NCI-H82 (cell line): ENCODE results near the gene SLC12A7.
"Not testable (repeated sequence)": the region's sequence is repeated elsewhere in the genome, so short reads cannot be mapped to it uniquely, and the experiment has no call there.

Experiments used
- DNase-seq: peaks from one replicate; lab custom pipeline; 2025; lab: John Stamatoyannopoulos, UW

The SLC12A7 gene

DNA sequence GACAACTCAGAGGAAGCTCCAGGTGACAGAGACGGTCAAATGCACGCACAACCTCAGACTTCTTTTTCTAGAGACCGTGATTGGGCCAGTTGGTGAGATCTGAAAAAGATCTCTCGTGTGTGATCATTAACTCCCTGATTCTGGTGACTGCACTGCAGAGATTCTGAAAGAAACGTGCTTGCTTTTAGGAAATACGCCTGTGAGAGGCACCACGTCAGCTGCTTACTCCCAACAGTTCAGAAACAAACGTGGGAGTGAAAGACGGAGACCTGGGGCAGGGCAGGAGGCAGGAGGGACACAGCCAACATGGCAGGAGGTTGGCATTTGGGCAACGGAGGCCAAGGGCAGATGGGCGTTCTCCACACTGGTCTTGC lies 15.9 kb downstream of the SLC12A7 start:
- no peak for DNase-seq

GRCh38 chr5:1095302-1095989 lies 16.4 kb downstream of the SLC12A7 start:
- DNase-seq, result no peak

DNA sequence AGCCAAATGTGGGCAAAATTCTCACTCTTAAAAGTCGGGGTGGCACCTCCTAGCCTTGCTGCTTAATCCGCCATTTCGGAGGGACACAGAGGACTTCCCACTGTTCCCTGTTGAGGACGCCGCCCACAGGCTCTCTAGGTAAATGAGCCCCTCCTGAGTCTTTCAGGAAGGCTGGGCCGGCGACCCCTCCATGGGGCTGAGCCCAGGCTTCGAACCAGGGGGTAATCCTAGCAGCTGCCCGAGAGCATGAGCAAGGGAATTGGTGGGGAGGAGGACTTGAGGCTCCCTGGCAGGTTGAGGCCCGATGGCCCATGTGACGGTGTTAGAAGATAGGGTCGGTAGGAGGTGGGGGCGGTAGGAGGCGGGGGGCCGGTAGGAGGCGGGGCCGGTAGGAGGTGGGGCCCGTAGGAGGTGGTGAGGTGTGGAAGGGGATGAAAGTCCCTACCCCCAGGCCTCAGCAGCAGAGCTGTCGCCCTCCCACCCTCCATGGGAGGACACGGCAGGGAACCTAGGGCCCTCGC lies 17.1 kb downstream of the SLC12A7 start:
- no peak for DNase-seq

GRCh38 chr5:1093361-1093760 lies 18.5 kb downstream of the SLC12A7 start:
- no peak for DNase-seq

GRCh38 chr5:1092122-1092521 lies 19.7 kb downstream of the SLC12A7 start:
- no peak for DNase-seq

GRCh38 chr5:1091632-1092031 lies 20.2 kb downstream of the SLC12A7 start:
- DNase-seq, result no peak

DNA sequence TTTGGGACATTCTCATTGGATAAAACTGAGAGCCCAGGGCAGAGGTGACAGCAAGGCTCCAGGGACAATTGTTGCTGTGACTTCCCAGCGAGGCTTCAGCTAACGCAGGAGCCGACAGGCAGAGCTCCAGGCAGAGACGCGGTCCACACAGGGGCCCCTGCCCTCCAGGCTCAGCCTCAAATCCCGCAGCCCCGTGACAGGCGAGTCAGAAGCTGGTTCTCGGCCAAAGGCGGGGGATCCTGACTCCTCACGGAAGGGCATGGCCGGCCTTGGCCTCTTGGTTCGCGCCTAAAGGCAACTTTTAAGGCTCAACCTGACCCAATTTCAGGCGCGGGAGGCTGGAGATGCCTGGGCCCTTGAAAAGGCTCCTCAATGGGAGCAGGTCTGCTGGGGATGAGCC lies 21.3 kb downstream of the SLC12A7 start:
- no peak for DNase-seq

GRCh38 chr5:1089621-1090040 lies 22.2 kb downstream of the SLC12A7 start:
- no peak for DNase-seq

- DNase-seq, result no peak
These were observed 22.7 kb downstream of the SLC12A7 start for GRCh38 chr5:1089146-1089545.

DNA sequence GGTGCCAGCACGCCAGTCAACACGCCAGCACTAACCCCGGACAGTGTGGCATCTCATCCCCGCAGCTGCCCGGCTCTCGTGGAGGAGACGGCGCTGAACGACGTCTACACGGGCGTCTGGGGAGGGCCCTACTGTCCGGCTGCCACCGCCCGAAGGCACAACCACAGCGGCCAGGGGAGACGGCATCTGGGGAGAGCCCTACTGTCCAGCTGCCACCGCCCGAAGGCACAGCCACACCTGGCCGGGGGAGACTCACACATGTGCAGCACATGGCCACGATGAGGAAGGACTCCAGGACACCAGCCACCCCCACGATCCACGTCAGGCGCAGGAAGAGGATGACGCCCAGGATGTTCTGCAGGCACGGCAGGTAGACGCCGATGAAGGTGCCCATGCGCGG lies 23.1 kb downstream of the SLC12A7 start:
- no peak for DNase-seq

- DNase-seq, result no peak
These were observed 23.8 kb downstream of the SLC12A7 start for GRCh38 chr5:1088031-1088430.

DNA sequence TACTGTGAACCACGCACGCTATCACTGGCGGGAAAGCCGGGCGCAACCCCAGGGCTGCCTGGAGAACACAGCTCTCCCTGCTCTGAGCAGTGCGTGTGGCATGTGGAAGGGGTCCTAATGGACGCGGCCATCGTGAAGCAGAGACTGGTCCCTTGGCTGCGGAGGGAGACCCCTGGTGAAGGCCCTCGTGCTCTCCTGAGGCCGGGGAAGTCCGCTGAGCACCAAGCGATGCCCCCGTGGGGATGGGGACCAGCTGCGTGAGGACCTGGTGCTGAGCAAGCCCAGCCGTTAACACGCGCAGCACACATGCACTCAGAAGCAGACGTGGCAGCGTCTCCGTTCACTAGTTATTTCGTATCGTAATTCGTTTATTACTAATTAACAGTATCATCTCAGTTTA lies 24.4 kb downstream of the SLC12A7 start:
- DNase-seq, result no peak

DNA sequence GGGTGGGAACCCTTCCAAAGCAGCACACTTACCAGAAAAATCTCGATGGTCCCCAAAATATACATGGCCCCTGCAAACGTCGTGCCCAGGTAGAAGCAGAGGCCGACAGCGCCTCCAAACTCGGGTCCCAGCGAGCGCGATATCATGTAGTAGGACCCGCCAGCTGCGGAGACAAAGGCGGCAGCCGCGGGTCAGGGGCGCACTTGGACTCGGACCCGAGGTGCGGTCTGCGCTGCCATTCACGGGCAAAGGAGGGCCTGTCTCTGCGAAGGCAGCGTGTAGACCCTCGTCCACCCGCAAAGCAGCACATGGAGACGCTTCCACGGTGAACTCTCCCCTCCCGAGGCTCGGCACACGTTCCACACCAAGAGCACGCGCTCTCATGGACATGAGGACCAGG lies 25.0 kb downstream of the SLC12A7 start:
- no peak for DNase-seq

- no peak for DNase-seq
These were observed 25.7 kb downstream of the SLC12A7 start for GRCh38 chr5:1086137-1086536.

GRCh38 chr5:1085391-1085790 lies 26.5 kb downstream of the SLC12A7 start:
- no peak for DNase-seq

- no peak for DNase-seq
These were observed 27.8 kb downstream of the SLC12A7 start for GRCh38 chr5:1083823-1084605.

DNA sequence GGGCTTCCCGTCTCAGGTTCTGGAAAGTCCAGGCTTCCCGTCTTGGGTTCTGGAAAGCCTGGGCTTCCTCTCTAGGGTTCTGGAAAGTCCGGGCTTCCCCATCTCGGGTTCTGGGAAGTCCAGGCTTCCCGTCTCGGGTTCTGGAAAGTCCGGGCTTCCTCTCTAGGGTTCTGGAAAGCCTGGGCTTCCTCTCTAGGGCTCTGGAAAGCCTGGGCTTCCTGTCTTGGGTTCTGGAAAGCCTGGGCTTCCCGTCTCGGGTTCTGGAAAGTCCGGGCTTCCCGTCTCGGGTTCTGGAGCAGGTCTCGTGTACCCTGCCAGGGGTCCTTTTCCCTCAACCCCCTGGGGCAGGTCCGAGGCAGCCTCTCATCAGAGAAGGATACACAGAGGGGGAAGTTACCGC lies 28.8 kb downstream of the SLC12A7 start:
- DNase-seq, result not testable (repeated sequence)

GRCh38 chr5:1081519-1081918 lies 30.3 kb downstream of the SLC12A7 start:
- DNase-seq, result no peak

DNA sequence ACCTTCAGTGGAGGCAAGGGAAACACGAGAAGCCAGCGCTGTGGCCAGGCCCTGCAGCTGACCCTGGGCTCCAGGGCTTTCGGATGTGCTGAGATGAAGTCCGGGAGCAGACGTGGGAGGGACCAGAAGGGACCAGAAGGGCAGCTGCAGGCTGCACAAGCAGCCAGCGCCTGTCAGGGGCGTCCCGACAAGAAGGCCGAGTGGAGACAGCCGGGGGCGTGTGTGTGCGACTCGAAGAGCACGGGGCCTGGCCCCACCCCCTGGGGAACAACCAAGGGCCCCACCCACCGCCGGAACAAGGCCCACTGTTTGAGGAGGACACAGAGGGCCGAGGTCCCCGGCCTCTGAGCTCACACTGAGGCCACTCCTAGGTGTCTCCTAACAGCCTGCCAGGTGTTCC lies 31.4 kb downstream of the SLC12A7 start:
- DNase-seq, result no peak

- no peak for DNase-seq
These were observed 31.9 kb downstream of the SLC12A7 start for GRCh38 chr5:1079961-1080360.

GRCh38 chr5:1079486-1079885 lies 32.4 kb downstream of the SLC12A7 start:
- DNase-seq, result no peak

GRCh38 chr5:1078851-1079250 lies 33.0 kb downstream of the SLC12A7 start:
- no peak for DNase-seq

DNA sequence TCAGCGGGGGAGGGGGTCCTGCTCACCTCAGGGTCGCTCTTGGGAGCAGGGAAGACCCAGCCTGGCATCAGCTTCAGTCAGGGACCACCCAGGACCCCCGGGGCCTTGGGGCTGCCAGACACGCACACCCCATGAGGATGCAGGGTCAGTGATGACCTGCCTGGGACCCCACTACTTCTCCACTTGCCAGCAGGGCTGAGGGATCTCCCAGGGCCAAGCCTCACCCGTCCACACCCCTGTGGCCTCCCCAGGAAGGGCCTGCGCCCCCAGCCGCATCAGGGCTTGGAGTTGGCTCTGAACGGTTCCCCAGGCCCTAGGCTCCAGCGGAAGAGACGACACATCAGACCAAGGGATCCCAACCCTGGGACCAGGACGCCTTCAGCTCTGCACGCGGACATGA lies 33.7 kb downstream of the SLC12A7 start:
- DNase-seq, result no peak
